ENCODE results near the gene CCL5. TPM values are rescaled to one million over a fixed set of nuclear protein-coding genes. Genes with fewer than 3 reads are reported as not detected.
A peak's percentile ranks its signal among the peaks of the same experiment; 100 is the strongest.
"Not testable (repeated sequence)": the region's sequence is repeated elsewhere in the genome, so short reads cannot be mapped to it uniquely, and the experiment has no call there.

CCL5 gene
- total and polyA plus RNA-seq, 9 donors, result 0.60 to 1.7 (median 0.77) TPM

GRCh38 chr17:35898283-35899070 is 18.3 kb upstream of the CCL5 start:
- WGBS (ENCODE audit: insufficient coverage), result 70% methylated on average over 2 of the region's 6 CpGs
- H3K27ac ChIP-seq (ENCODE audit: low read length), result no peak overlapping the region
- no peak overlapping the region for H3K4me3 ChIP-seq (ENCODE audit: low read length)
- H3K36me3 ChIP-seq (ENCODE audit: control insufficient read depth, insufficient read depth, low read length), result no peaks in the 10 kb centered on the region
- DNase-seq, result no peak
- H3K4me1 ChIP-seq (ENCODE audit: control insufficient read depth, insufficient read depth, low read length), result no peaks in the 10 kb centered on the region
- H3K27me3 ChIP-seq (ENCODE audit: control insufficient read depth, insufficient read depth, low read length), result no peaks in the 10 kb centered on the region
- no peaks in the 10 kb centered on the region for H3K9me3 ChIP-seq (replicated peaks; ENCODE audit: control insufficient read depth, low read depth, low read length)

GRCh38 chr17:35897772-35898171 is 17.6 kb upstream of the CCL5 start:
- not testable (repeated sequence) for H3K4me1 ChIP-seq (ENCODE audit: control insufficient read depth, insufficient read depth, low read length); H3K27ac ChIP-seq (ENCODE audit: low read length); H3K36me3 ChIP-seq (ENCODE audit: control insufficient read depth, insufficient read depth, low read length); H3K9me3 ChIP-seq (replicated peaks; ENCODE audit: control insufficient read depth, low read depth, low read length); H3K27me3 ChIP-seq (ENCODE audit: control insufficient read depth, insufficient read depth, low read length); DNase-seq; H3K4me3 ChIP-seq (ENCODE audit: low read length)
- WGBS (ENCODE audit: insufficient coverage), result no CpG with 5 or more reads among the region's 7 CpGs

DNA sequence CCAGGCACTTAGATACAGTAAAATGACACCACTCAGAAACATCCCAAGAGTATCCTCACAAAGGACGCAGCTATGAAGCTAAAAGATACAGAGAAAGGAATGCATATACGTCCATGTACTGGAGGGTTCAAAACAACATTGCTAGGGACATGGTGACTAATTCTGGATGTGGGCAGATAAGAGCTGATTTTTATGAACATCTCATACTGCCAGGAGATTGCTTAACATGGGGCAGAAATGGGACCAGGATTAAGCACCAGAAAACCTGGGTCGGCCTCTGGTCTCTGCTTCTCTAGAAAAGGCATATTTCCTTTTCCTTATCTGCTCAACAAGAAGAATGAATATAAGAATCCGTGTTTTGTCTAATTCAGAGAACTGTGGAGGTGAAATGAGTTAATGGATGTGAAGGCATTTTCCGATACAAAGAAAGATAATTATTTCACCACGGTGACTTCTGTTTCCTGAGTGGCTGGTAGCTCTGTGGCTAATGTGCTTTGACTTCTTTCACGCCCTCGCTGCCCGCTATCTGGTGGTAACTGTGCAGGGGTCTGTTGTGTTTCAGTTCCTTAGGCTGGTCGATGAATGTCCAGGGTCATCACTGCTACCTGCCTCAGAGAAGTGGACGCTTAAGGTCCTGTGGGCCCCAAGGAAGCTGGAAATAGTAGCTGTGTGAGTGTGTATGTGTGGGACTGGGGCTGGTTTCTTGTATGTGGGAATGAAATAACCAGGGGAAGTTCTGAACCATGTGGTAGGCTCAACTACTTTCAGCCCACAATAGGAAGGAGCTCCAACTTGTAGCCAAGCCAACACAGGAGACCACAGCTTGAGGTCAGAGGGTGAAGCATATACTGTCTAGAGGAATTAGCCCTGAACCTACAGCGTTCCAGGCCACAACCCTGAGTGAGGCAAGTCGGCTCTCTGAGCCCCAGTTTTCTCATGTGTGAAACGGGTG is 15.8 kb upstream of the CCL5 start:
- 79% methylated on average over 9 of the region's 14 CpGs for WGBS (ENCODE audit: insufficient coverage)
- no peaks in the 10 kb centered on the region for H3K4me1 ChIP-seq (ENCODE audit: control insufficient read depth, insufficient read depth, low read length)

DNA sequence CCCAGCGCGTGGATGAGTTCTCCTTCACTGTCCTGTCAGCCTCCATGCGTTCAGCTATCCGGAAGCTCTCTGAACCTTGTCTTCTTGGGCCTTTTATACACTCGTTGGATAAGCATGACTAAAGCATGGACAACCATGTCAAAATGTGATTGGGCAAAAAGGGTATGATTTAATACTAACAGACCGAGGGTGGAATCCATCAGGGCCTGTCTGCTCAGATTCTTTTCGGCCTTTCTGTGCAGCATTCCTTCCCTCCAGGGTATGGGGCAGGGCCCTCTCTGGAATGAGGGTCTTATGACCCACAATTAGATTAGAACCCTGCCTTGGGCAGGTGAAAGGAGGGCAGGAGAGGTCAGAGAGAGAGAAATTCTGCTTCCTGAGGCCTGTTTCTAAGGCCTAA is 14.0 kb upstream of the CCL5 start:
- 89% methylated on average over 5 of the region's 7 CpGs for WGBS (ENCODE audit: insufficient coverage)
- Histone ChIP-seq H3K27ac (ENCODE audit: low read length) (no peak overlapping the region), H3K36me3 (ENCODE audit: control insufficient read depth, insufficient read depth, low read length) (no peaks in the 10 kb centered on the region), H3K27me3 (ENCODE audit: control insufficient read depth, insufficient read depth, low read length) (no peaks in the 10 kb centered on the region), H3K4me3 (ENCODE audit: low read length) (no peak overlapping the region), H3K4me1 (ENCODE audit: control insufficient read depth, insufficient read depth, low read length) (peaks cover 6% of the 10 kb centered on the region), H3K9me3 (replicated peaks; ENCODE audit: control insufficient read depth, low read depth, low read length) (no peaks in the 10 kb centered on the region)
- no peak for DNase-seq

More for the DNA sequence above, 15.8 kb upstream of the CCL5 start:
- no peaks in the 10 kb centered on the region for H3K36me3 ChIP-seq (ENCODE audit: control insufficient read depth, insufficient read depth, low read length)
- no peaks in the 10 kb centered on the region for H3K9me3 ChIP-seq (replicated peaks; ENCODE audit: control insufficient read depth, low read depth, low read length)
- no peak overlapping the region for H3K4me3 ChIP-seq (ENCODE audit: low read length)
- H3K27me3 ChIP-seq (ENCODE audit: control insufficient read depth, insufficient read depth, low read length), result no peaks in the 10 kb centered on the region
- DNase-seq, result no peak
- no peak overlapping the region for H3K27ac ChIP-seq (ENCODE audit: low read length)

GRCh38 chr17:35893751-35894150 is 13.6 kb upstream of the CCL5 start:
- WGBS (ENCODE audit: insufficient coverage), result 80% methylated on average over 3 of the region's 4 CpGs
- DNase-seq, result no peak
- Histone ChIP-seq H3K4me1 (ENCODE audit: control insufficient read depth, insufficient read depth, low read length) (peaks cover 6% of the 10 kb centered on the region), H3K27me3 (ENCODE audit: control insufficient read depth, insufficient read depth, low read length) (no peaks in the 10 kb centered on the region), H3K4me3 (ENCODE audit: low read length) (no peak overlapping the region), H3K36me3 (ENCODE audit: control insufficient read depth, insufficient read depth, low read length) (no peaks in the 10 kb centered on the region), H3K9me3 (replicated peaks; ENCODE audit: control insufficient read depth, low read depth, low read length) (no peaks in the 10 kb centered on the region), H3K27ac (ENCODE audit: low read length) (no peak overlapping the region)

GRCh38 chr17:35892091-35893035 is 12.2 kb upstream of the CCL5 start:
- Histone ChIP-seq H3K27ac (ENCODE audit: low read length) (no peak overlapping the region), H3K4me1 (ENCODE audit: control insufficient read depth, insufficient read depth, low read length) (peaks cover 6% of the 10 kb centered on the region), H3K27me3 (ENCODE audit: control insufficient read depth, insufficient read depth, low read length) (no peaks in the 10 kb centered on the region), H3K9me3 (replicated peaks; ENCODE audit: control insufficient read depth, low read depth, low read length) (no peaks in the 10 kb centered on the region), H3K4me3 (ENCODE audit: low read length) (no peak overlapping the region), H3K36me3 (ENCODE audit: control insufficient read depth, insufficient read depth, low read length) (no peaks in the 10 kb centered on the region)
- no CpG with 5 or more reads among the region's 6 CpGs for WGBS (ENCODE audit: insufficient coverage)
- no peak for DNase-seq

GRCh38 chr17:35891269-35891668 is 11.1 kb upstream of the CCL5 start:
- no peaks in the 10 kb centered on the region for H3K36me3 ChIP-seq (ENCODE audit: control insufficient read depth, insufficient read depth, low read length)
- no CpG with 5 or more reads among the region's 4 CpGs for WGBS (ENCODE audit: insufficient coverage)
- H3K4me3 ChIP-seq (ENCODE audit: low read length), result no peak overlapping the region
- H3K9me3 ChIP-seq (replicated peaks; ENCODE audit: control insufficient read depth, low read depth, low read length), result no peaks in the 10 kb centered on the region
- no peak for DNase-seq
- no peaks in the 10 kb centered on the region for H3K27me3 ChIP-seq (ENCODE audit: control insufficient read depth, insufficient read depth, low read length)
- H3K4me1 ChIP-seq (ENCODE audit: control insufficient read depth, insufficient read depth, low read length), result peaks cover 6% of the 10 kb centered on the region
- no peak overlapping the region for H3K27ac ChIP-seq (ENCODE audit: low read length)

- peak; percentile 10 for DNase-seq
- H3K9me3 ChIP-seq (replicated peaks; ENCODE audit: control insufficient read depth, low read depth, low read length), result no peaks in the 10 kb centered on the region
- no peaks in the 10 kb centered on the region for H3K27me3 ChIP-seq (ENCODE audit: control insufficient read depth, insufficient read depth, low read length)
- H3K4me1 ChIP-seq (ENCODE audit: control insufficient read depth, insufficient read depth, low read length), result peaks cover 6% of the 10 kb centered on the region
- H3K36me3 ChIP-seq (ENCODE audit: control insufficient read depth, insufficient read depth, low read length), result no peaks in the 10 kb centered on the region
- 20% methylated on average over 1 of the region's 4 CpGs for WGBS (ENCODE audit: insufficient coverage)
- H3K4me3 ChIP-seq (ENCODE audit: low read length), result no peak overlapping the region
- H3K27ac ChIP-seq (ENCODE audit: low read length), result no peak overlapping the region
These were observed 10.6 kb upstream of the CCL5 start for GRCh38 chr17:35890774-35891155.

- peak; percentile 50 for DNase-seq
- Histone ChIP-seq H3K4me1 (ENCODE audit: control insufficient read depth, insufficient read depth, low read length) (peaks cover 6% of the 10 kb centered on the region), H3K9me3 (replicated peaks; ENCODE audit: control insufficient read depth, low read depth, low read length) (no peaks in the 10 kb centered on the region), H3K27me3 (ENCODE audit: control insufficient read depth, insufficient read depth, low read length) (no peaks in the 10 kb centered on the region), H3K4me3 (ENCODE audit: low read length) (no peak overlapping the region), H3K36me3 (ENCODE audit: control insufficient read depth, insufficient read depth, low read length) (no peaks in the 10 kb centered on the region), H3K27ac (ENCODE audit: low read length) (no peak overlapping the region)
- whole genome bisulfite sequencing (ENCODE audit: insufficient coverage), result 69% methylated on average over 1 of the region's 2 CpGs
These were observed 9.9 kb upstream of the CCL5 start for GRCh38 chr17:35889818-35890773.
